Measurements from ENCODE around the gene ST8SIA5.

ST8SIA5 gene

GRCh38 chr18:46623541-46623940 is 133.3 kb downstream of the ST8SIA5 start:
- DNase-seq = no peak

GRCh38 chr18:46622999-46623398 is 133.9 kb downstream of the ST8SIA5 start:
- no peak for DNase-seq

- DNase-seq = no peak
Observed at GRCh38 chr18:46622451-46622850, 134.4 kb downstream of the ST8SIA5 start.

- DNase-seq = no peak
Observed at GRCh38 chr18:46621871-46622270, 135.0 kb downstream of the ST8SIA5 start.

GRCh38 chr18:46621111-46621766 is 135.6 kb downstream of the ST8SIA5 start:
- DNase-seq = no peak

- no peak for DNase-seq
Observed at GRCh38 chr18:46619559-46619958, 137.3 kb downstream of the ST8SIA5 start.
